GM12874 (cell line): Measurements from ENCODE around the gene ZNF652.

Experiments
- TF ChIP-seq, protein P1 (sequence below): IDR thresholded peaks from 2 replicates; pipeline ENCODE4 v1.5.1; 2011; ENCODE audit warnings: low read depth, mild to moderate bottlenecking, control low read depth, low read length, moderate library complexity; ENCODE audit not compliant: insufficient read depth

Gene ZNF652

DNA sequence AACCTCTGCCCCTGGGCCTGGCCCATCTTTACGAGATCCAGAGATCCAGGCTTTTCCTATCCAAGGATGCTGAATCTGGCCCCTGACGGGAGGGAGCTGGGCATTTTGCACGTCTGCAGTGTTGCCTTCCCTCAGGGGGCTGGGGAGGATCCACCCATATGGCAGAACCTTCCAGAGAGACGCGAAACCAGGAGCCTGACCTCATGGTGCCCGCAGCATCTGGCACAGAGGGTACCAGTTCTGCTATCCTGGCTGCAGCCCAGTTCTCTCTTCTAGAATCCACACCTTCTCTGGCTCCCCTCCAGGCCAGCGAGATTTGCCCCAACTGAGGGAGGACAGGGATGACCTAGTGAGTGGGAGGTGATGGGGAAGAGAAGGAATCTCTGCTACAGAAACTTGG lies 20.5 kb upstream of the ZNF652 start:
- TF ChIP-seq, protein P1, sequence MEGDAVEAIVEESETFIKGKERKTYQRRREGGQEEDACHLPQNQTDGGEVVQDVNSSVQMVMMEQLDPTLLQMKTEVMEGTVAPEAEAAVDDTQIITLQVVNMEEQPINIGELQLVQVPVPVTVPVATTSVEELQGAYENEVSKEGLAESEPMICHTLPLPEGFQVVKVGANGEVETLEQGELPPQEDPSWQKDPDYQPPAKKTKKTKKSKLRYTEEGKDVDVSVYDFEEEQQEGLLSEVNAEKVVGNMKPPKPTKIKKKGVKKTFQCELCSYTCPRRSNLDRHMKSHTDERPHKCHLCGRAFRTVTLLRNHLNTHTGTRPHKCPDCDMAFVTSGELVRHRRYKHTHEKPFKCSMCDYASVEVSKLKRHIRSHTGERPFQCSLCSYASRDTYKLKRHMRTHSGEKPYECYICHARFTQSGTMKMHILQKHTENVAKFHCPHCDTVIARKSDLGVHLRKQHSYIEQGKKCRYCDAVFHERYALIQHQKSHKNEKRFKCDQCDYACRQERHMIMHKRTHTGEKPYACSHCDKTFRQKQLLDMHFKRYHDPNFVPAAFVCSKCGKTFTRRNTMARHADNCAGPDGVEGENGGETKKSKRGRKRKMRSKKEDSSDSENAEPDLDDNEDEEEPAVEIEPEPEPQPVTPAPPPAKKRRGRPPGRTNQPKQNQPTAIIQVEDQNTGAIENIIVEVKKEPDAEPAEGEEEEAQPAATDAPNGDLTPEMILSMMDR = no peak

DNA sequence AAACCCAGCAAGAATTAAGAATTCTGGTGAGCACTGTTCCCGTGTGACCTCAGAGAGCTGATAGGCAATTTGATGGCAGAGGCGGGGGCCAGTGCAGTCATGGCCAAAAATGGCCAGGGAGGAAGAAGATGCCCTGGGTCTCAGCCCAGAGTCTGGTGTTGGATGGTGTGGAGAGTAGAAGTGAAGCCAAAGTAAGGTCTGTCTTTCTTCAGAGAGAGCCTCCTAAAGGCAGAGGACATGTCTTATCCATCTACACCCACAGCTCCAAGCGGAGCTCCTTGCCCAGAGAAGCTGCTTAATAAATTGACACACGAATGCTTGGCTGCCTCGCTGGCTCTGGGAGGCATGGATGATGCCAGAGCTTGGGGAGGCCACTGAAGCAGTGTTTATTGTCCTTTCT lies 19.7 kb upstream of the ZNF652 start:
- TF ChIP-seq, protein P1 = no peak

DNA sequence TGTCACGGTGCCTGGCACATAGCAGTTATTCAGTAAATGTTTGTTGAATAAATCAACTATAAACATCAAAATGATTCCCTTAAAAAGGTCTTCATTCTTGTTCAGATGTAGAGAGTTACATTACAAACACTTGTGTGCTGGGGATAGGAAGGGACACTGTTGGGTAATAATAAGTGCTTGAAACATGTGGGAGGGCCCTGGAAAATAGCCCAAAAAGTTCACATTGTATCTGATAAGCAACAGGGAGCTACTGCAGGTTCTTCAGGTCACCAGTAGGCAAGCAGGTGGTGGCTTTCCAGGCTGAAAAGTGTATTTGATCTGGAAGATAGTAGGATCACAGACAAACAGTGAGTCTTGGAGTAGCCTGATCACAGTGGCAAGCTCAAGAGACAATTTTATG lies 19.0 kb upstream of the ZNF652 start:
- TF ChIP-seq, protein P1 = no peak

DNA sequence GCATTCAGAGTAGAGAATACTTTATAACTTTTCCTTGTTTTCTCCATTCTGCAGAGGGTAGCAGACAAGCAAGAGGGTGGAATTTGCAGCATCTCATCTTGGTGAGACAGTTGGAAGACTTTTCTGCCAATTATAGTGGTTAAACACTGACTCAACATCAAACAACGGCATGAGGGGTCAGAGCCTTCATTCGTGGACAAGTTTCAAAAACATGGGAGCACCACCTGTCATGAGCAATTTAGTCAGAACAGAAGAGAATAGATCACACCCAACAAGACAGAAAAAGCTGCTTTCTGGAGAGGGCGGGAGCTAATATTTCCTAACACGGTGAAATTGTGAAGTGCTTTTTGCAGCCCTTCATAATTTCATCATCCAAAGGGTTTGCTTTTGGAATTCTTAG lies 17.9 kb upstream of the ZNF652 start:
- TF ChIP-seq, protein P1 = no peak

DNA sequence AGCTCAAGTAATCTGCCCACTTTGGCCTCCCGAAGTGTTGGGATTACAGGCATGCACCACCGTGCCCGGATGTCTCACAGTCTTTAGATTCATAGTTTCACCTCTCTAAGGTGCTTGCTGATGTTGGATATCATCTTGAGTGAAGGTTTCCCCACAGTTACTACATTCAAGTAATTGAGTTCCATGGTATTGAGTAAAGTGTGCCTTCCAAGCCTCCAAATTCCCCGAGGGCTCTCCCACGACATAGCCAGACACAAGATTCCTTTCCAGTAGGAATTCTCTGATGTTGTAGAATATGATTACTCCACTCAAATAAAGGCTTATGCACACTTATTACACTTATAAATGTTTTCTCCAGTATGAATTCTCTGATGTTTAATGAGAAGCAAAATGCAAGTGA lies 16.3 kb upstream of the ZNF652 start:
- TF ChIP-seq, protein P1 = no peak

DNA sequence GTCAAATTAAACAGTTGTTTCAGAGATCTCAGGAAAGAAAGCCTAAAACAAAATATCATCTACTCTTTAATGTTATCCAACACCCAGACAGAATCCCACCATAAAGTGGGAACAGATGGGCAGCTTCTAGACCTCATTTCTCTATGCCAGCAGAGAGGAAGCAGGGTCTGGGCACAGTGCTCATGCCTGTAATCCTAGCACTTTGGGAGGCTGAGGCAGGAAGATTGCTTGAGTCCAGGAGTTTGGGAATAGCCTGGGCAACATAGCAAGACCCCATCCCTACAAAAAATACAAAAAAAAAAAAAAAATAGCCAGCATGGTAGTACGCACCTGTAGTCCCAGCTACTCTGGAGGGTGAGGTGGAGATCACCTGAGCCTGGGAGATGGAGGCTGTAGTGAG lies 13.5 kb upstream of the ZNF652 start:
- TF ChIP-seq, protein P1 = no peak

DNA sequence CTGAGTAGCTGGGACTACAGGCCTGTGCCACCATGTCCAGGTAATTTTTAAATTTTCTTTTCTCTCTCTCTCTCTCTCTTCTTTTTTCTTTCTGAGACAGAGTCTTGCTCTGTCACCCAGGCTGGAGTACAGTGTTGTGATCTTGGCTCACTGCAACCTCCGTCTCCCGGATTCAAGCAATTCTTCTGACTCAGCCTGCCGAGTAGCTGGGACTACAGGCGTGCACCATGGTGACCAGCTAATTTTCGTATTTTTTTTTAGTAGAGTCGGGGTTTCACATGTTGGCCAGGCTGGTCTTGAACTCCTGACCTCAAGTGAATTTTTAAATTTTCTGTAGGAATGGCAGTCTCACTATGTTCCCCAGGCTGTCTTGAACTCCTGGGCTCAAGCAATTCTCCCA lies 11.1 kb upstream of the ZNF652 start:
- TF ChIP-seq, protein P1 = no peak

DNA sequence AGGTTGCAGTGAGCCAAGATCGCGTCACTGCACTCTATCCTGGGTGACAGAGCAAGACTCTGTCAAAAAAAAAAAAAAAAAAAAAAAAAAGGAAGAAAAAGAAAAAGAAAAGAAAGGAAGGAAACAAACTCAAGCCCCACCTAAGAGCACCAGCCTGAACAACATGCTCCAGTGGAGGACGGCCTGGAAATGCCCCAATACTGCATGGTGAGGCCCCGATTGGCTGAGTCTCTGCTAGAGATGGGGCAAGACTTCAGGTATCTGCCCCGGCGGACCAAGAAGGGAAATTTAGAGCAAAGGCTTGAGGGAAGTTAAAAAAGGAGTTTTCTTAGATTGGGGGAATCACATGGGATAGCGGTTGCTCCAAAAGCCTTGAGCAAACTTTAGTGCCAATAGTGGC lies 10.4 kb upstream of the ZNF652 start:
- TF ChIP-seq, protein P1 = no peak
